ENCODE measurements around the gene WDR72. TPM values are rescaled to one million over a fixed set of nuclear protein-coding genes. Genes with fewer than 3 reads are reported as not detected.

The WDR72 gene
- polyA plus RNA-seq, 1 donor (not counting 4 experiments of a cell fraction or from before 2014, with no cell fraction given), result 0.03 TPM

DNA sequence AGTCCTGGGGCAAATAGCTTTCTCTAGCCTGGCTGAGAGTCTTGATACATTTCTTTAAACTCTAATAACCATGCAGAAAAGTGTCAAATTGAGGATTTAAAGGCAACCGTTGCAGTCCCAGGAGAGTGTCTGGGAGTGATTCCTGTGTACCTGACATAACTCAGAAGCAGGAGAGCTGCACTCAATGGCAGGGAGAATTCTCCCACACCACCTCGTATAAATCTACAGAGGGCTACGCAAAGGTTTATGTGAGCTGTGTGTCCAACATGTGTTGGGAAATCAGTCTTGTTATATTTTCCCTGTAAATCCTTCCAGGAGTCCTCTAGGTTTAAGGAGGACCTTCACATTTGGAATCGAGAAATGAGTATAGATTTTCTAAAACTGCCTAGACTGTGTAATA is 192.6 kb downstream of the WDR72 start:
- TF ChIP-seq, protein P1, sequence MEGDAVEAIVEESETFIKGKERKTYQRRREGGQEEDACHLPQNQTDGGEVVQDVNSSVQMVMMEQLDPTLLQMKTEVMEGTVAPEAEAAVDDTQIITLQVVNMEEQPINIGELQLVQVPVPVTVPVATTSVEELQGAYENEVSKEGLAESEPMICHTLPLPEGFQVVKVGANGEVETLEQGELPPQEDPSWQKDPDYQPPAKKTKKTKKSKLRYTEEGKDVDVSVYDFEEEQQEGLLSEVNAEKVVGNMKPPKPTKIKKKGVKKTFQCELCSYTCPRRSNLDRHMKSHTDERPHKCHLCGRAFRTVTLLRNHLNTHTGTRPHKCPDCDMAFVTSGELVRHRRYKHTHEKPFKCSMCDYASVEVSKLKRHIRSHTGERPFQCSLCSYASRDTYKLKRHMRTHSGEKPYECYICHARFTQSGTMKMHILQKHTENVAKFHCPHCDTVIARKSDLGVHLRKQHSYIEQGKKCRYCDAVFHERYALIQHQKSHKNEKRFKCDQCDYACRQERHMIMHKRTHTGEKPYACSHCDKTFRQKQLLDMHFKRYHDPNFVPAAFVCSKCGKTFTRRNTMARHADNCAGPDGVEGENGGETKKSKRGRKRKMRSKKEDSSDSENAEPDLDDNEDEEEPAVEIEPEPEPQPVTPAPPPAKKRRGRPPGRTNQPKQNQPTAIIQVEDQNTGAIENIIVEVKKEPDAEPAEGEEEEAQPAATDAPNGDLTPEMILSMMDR (optimal IDR thresholded peaks at IDR 0.05 in 1 of 3, IDR thresholded peaks at IDR 0.05 in 1 of 3, conservative IDR thresholded peaks at IDR 0.05 in 1 of 3; ENCODE audit: extremely low read depth in 1 of 3, insufficient read depth in 2 of 3, low read length in 3 of 3), result no peak
- no peak for TF ChIP-seq EZH2 (IDR thresholded peaks at IDR 0.05; ENCODE audit: low read length)
- H3K27me3 ChIP-seq (ENCODE audit: control insufficient read depth, extremely low read depth, insufficient read depth, low read length), result no peaks in the 10 kb centered on the region
- no peaks in the 10 kb centered on the region for H3K4me1 ChIP-seq (ENCODE audit: control insufficient read depth, extremely low read depth, insufficient read depth, low read length)
- no peak overlapping the region for H3K4me2 ChIP-seq (ENCODE audit: control insufficient read depth, extremely low read depth, insufficient read depth, low read depth, low read length)
- H4K20me1 ChIP-seq (ENCODE audit: control insufficient read depth, extremely low read depth, insufficient read depth, low read length), result no peaks in the 10 kb centered on the region
- FAIRE-seq (no peak), DNase-seq (ENCODE audit: low read depth, low spot score) (no peak)
- no peak overlapping the region for H2AFZ ChIP-seq (ENCODE audit: control insufficient read depth, low read length)
- no peak overlapping the region for H3K9ac ChIP-seq (ENCODE audit: control insufficient read depth, extremely low read depth, insufficient read depth, low read length)
- no peaks in the 10 kb centered on the region for H3K36me3 ChIP-seq (ENCODE audit: control insufficient read depth in 2 of 2, extremely low read depth in 1 of 2, insufficient read depth in 2 of 2, low read length in 2 of 2)
- no peaks in the 10 kb centered on the region for H3K9me3 ChIP-seq (ENCODE audit: control insufficient read depth, low read depth, low read length)
- no peaks in the 10 kb centered on the region for H3K9me1 ChIP-seq (ENCODE audit: control insufficient read depth, extremely low read depth, insufficient read depth, low read length)
- H3K79me2 ChIP-seq (ENCODE audit: control insufficient read depth, insufficient read depth, low read length), result no peaks in the 10 kb centered on the region
- no peak overlapping the region for H3K4me3 ChIP-seq (ENCODE audit: control insufficient read depth in 2 of 3, extremely low read depth in 1 of 3, insufficient read depth in 2 of 3, low read depth in 1 of 3, low read length in 3 of 3)
- H3K27ac ChIP-seq (ENCODE audit: control insufficient read depth, insufficient read depth, low read length), result no peak overlapping the region
- dilution Hi-C loops (cut with MboI; ENCODE audit: extremely low pct_ligation_motif_present, low sequenced_read_pairs), result no loop called here

DNA sequence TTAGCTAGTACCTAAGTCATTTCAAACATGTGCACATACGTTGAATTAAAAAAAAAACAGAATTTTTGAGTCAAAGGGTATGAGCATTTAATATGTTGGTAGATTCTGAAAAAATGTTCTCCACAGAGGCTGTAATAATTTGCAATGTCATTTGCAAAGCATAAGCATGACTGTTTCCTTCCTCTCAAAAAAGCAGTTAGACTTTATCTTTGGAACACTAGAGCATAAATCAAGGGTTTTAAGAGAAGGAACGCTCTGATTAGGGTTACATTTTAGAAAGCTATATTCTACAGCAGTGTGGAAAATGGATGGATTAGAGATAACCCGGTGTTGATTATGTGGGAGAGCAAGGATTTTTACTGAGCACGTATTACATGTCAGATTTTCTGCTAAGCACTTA is 193.7 kb downstream of the WDR72 start:
- Histone ChIP-seq H3K27ac (ENCODE audit: control insufficient read depth, insufficient read depth, low read length) (no peak overlapping the region), H3K4me2 (ENCODE audit: control insufficient read depth, extremely low read depth, insufficient read depth, low read depth, low read length) (no peak overlapping the region), H2AFZ (ENCODE audit: control insufficient read depth, low read length) (no peak overlapping the region), H3K79me2 (ENCODE audit: control insufficient read depth, insufficient read depth, low read length) (no peaks in the 10 kb centered on the region), H3K9me3 (ENCODE audit: control insufficient read depth, low read depth, low read length) (no peaks in the 10 kb centered on the region), H4K20me1 (ENCODE audit: control insufficient read depth, extremely low read depth, insufficient read depth, low read length) (no peaks in the 10 kb centered on the region), H3K9me1 (ENCODE audit: control insufficient read depth, extremely low read depth, insufficient read depth, low read length) (no peaks in the 10 kb centered on the region), H3K4me1 (ENCODE audit: control insufficient read depth, extremely low read depth, insufficient read depth, low read length) (no peaks in the 10 kb centered on the region), H3K36me3 (ENCODE audit: control insufficient read depth in 2 of 2, extremely low read depth in 1 of 2, insufficient read depth in 2 of 2, low read length in 2 of 2) (no peaks in the 10 kb centered on the region), H3K27me3 (ENCODE audit: control insufficient read depth, extremely low read depth, insufficient read depth, low read length) (no peaks in the 10 kb centered on the region), H3K9ac (ENCODE audit: control insufficient read depth, extremely low read depth, insufficient read depth, low read length) (no peak overlapping the region), H3K4me3 (ENCODE audit: control insufficient read depth in 2 of 3, extremely low read depth in 1 of 3, insufficient read depth in 2 of 3, low read depth in 1 of 3, low read length in 3 of 3) (no peak overlapping the region)
- dilution Hi-C loops (cut with MboI; ENCODE audit: extremely low pct_ligation_motif_present, low sequenced_read_pairs), result no loop called here
- no peak for TF ChIP-seq EZH2 (IDR thresholded peaks at IDR 0.05; ENCODE audit: low read length)
- TF ChIP-seq, protein P1 (optimal IDR thresholded peaks at IDR 0.05 in 1 of 3, IDR thresholded peaks at IDR 0.05 in 1 of 3, conservative IDR thresholded peaks at IDR 0.05 in 1 of 3; ENCODE audit: extremely low read depth in 1 of 3, insufficient read depth in 2 of 3, low read length in 3 of 3), result no peak
- DNase-seq (ENCODE audit: low read depth, low spot score), result no peak
- FAIRE-seq, result no peak
